NCI-H1694 treated with DMSO at 0.1 percent for 48 hours (cell line): ENCODE data around the gene RHBDF1.

ENCODE experiments used
- DNase-seq: peaks from one replicate; lab custom pipeline; 2025; lab: John Stamatoyannopoulos, UW

Gene RHBDF1

DNA sequence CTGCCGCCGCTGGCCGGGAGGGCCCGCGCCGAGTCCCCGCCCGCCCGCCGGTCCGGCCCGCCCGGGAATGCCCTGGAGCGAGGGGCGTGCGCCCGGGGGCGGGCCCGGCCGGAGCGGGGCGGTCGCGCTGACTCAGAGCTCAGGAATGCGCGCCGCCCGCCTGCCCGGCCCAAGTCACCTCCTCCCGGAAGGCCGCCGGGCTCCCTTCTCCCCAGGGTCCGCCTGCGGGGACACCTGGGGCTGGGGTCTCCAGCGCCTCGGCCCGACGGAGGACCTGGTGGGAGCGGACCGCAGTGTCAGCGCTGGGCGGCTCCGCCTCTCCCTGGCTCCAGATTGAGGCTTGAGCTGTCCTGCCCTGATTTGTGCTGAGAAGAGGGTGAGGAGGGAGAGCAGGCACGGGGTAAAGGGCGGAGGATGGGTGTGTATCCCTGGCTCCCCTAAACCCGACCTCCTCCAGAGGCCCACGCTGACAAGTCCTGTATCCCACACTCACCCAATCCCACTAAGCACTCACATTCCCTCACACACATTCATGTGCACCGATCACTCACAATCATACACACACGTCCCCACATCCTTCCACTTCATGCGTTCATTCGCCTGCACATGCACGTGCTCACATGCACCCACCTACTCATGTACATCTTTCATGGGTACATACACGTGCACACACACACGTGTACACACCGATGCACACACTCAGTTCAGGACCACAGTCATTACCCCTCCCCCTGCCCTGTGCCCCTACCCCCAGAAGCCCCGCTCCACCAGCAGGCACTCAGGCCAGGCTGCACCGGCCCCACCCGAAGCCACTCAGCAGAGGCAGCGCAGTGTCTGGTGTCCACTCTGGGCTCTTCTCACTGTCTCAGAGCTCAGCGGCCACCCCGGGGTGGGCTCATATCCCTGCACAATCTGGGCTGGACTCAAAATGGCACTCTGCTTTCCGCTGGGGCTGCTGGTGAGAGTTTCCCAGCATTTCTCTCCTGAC lies at the start of gene RHBDF1:
TSS of gene RHBDF1 (minus strand) at position 71 of the 988 bp plus-strand sequence. CDS start 7,616 bp downstream, outside the sequence.
- no peak for DNase-seq

DNA sequence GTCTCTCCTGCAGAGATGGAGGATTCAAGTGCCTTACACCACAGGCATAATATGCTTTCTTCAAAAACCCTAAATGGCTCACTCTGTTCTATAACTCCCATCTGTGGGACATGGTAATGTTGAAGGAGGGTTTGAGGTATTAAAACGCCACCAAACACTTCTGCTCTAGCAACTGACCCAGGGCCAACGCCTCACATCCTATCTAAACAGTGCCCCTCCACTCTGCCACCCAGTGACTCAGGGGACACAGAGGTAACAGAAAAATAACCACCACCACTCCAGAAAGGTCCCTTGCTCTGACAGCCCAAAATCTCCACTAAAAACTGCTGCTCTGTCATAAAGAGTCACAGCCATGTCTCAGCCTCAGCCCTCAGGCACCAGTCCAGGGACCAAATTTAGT lies 48.3 kb upstream of the RHBDF1 start:
- DNase-seq = no peak

- DNase-seq = no peak
Observed at GRCh38 chr16:119835-120491, 47.5 kb upstream of the RHBDF1 start.

GRCh38 chr16:119295-119694 lies 46.9 kb upstream of the RHBDF1 start:
- no peak for DNase-seq

- no peak for DNase-seq
Observed at GRCh38 chr16:118857-119256, 46.4 kb upstream of the RHBDF1 start.

DNA sequence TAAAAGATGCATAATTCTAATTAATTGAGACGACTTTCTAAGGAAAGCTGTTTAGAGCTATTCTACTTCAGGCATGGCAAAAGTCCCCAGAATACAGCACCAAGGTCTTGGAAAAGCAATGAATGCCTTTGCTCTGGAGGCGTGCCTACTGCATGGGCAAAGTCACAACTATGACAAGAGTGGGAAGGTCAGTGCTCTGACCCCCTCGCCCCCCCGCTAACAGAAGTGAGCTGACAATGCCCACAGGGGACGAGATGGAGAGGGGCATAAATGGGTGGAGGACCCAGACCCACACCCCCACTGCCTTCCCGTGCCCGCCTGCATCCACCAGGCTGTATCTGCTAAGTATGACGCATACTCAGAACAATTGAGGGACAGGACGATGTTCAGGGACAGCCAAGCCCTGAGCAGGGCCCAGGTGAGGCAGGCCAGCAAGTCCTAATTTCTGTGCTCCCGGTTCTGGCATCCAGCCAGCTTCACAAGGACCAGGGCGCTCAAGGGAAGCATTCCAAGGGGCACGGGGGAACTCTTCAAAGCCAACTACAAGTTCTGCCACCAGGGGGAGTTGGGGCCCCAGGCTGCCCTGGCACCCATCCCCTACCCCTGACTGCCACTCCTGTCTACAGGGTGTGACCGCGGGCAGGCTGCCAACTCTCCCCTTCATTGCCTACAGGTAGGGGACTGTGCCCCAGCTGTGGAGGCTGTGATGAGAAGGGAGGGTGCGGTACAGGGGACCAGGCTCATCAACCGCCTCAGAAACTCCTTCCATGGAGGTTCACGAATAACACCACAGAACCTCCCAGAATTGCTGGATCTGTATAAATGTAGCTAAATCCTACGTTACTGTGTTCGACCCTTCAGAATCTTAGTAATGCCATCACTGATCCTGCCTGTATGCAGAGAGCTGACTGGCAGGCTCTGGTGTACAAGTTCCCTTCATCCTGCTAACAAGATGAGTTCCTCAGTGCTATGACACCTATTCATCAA lies 45.2 kb upstream of the RHBDF1 start:
- peak; percentile 15 for DNase-seq

DNA sequence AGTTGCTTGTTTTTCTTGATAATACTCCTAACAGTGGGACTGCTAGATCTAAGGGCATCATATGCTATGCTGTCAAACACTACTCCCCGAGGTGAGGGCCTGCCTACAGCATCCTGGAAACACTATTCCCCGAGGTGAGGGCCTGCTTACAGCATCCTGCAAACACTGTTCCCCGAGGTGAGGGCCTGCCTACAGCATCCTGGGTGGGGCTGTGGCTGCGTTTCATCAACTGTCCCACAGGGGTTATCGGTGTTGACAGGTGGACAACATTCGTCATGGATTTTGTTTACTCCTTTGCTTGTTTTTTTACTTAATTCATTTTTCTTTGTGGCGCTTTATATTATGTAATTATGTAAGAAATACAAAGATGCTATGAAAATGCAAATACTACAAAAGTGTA lies 43.6 kb upstream of the RHBDF1 start:
- DNase-seq = no peak

DNA sequence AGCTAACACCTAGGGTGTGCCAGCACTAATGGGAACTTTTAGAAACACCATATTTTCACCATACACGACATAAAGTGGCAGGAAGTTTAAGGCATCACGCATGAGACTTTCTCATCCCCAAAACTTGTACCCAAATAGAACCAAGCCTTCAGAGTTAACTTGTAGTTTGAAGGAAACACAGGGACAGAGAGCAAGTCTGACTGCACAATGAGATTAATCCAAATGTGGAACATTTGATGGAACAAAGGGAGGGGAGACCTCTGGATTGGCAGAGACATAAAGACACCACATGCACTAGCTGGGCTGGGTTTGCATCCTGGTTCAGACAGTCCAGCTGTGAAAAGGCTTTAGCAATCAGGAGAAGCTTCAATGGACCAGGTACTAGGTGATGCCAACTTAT lies 41.9 kb upstream of the RHBDF1 start:
- DNase-seq = no peak

DNA sequence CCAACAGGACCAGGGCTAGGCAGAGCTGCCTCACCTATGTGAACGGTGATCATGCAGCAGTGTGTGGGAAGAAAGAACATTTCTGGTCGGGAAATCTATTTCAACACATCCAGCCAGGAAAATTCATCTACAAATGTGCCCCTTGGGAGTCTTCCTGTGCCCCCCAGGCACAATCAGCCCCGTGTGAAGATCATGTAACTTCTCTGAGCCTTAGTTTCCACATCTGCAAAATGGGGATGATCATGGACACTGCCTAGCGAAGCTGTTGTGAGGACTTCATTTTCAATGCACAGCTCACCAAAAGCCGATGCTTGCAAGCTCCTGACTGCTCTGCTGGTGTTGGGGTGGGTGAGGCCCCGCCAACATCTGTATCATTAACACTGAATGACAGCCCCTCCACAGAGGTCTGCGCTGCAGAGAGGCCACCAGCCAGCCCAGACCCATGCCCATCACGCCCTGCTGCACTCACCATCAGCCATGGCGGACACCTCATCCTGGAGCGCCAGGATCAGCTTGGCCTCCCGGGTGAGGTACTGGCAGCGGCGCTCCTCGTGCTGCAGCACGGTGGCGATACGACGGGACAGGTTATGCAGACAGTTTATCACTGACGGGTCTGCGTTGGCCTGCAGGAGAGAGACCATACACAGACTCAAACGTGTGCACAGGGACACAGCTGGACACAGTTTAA lies 39.9 kb upstream of the RHBDF1 start:
- DNase-seq = no peak

DNA sequence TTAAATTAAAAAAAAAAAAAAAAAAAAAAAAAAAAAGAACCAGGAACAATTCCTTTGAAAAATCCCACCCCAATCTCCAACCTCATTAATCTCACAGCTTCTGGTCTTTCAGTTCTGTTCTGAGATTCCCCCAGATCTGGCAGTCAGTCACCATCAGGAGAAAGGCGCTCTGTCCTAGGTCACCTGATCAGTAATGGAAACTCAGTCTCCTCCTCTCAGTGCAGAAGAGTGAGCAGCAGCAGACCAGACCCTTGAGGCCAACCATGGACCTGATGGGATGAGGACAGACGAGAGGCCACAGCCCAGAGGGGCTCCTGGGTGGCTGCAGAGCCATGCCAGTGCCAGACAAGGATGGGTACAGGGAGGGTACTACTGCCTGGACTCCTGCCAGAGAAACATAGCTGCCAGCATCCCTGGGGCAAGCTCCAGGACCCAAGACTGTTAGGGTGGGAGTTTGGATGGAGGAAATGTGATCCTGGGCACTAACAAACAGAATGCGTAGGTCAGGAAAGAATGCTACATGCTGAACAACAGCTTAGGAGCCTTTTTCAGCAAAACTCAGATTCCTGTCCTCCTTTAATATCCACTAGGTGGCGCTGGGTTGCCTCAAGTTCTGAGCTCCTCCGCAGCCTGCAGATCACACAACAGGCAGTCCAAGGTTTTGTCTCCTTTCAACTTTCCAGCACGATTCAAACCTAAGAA lies 34.3 kb upstream of the RHBDF1 start:
- DNase-seq = peak; percentile 73

DNA sequence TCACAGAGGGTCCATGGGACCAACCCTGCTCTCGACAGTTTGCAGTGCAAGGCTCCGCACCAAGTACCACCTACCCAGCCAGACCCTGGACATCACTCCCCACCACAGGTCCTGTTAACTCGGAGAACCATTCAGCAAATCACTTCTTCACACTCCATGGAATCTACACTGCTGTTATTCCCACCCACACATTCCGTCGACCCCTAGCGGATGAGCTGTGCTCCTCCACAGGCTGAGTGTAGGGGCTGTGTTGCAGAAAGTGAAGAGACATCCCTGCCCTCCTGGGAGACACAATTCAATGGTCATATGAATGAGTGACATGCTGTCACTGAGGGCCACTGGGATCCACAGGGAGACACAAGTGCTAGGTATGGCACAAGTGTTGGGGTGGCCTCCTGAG lies 33.1 kb upstream of the RHBDF1 start:
- no peak for DNase-seq

- no peak for DNase-seq
Observed at GRCh38 chr16:104928-105327, 32.5 kb upstream of the RHBDF1 start.

GRCh38 chr16:104355-104754 lies 31.9 kb upstream of the RHBDF1 start:
- DNase-seq = no peak

- no peak for DNase-seq
Observed at GRCh38 chr16:102060-102855, 29.8 kb upstream of the RHBDF1 start.

DNA sequence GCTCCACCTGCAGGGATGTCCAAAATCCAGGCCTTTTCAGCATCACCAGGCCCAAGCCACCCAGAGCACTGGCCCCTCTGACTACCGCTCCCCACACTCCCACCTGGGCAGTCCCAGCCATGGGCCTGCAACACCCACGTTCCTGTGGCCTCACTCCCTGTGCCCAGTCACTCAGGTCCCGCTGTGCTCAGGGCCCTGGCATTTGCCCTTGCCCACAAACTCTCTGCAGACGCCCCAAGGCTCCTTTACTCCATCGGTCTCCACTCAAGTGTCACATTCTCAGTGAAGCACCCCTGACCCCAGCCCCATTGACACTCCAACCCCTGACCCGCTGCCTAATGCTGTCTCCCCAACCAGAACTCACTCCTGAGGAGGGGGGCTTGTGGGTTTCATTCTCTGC lies 29.2 kb upstream of the RHBDF1 start:
- DNase-seq = no peak

DNA sequence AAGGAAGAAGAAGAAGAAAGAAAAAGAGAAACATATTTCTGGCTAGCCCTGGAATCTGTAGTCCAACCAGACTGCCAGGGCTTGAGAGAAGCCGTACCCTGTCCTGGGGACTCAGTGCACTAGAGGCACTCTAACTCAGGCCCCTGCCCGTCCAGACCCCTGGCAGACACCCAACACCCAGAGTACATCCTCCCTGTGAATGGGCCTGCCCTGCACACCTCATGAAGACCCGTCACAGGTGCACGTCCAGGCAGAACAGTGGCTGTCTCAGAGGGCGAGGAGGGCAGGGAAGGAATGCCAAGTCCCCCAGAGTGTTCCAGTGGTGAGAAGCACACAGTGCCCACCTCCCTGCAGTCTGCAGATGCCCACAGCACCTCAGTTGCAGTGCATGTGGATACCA lies 28.6 kb upstream of the RHBDF1 start:
- DNase-seq = no peak

- DNase-seq = no peak
Observed at GRCh38 chr16:97822-98221, 25.4 kb upstream of the RHBDF1 start.

GRCh38 chr16:96935-97381 lies 24.5 kb upstream of the RHBDF1 start:
- peak; percentile 69 for DNase-seq

DNA sequence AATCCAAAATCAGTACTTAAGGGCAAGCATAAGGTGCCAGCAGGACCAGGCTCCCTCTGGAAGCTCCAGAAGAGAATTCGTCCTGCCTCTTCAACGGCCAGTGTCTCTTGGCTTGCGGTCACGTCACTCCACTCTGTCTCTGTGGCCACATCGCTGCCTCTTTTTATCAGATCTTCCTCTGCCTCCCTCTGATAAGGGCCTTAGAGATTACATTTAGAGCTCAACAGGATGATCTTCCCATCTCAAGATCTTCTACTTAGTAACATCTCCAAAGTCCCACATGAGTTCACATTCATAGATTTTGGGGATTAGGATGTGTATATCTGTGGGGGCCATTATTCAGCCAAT lies 22.5 kb upstream of the RHBDF1 start:
- DNase-seq = no peak
